ENCODE measurements around the gene XRCC3.

The XRCC3 gene

GRCh38 chr14:103675957-103676356 is 39.3 kb downstream of the XRCC3 start:
- Histone ChIP-seq H3K9me3 (ENCODE audit: control insufficient read depth, insufficient read depth, low read depth, low read length) (no peaks in the 10 kb centered on the region), H3K36me3 (ENCODE audit: control insufficient read depth in 2 of 2, insufficient read depth in 1 of 2, low read length in 2 of 2) (peaks cover 84 to 95% of the 10 kb centered on the region in 2 experiments), H3K4me1 (ENCODE audit: control insufficient read depth, insufficient read depth, low read length) (no peaks in the 10 kb centered on the region), H3K27ac (ENCODE audit: extremely low read depth, low read depth, low read length) (no peak overlapping the region), H3K4me3 (ENCODE audit: low read depth, low read length) (no peak overlapping the region)
- TF ChIP-seq ZNF830 (tag by site-specific recombination; IDR thresholded peaks at IDR 0.05; ENCODE audit: low read depth), result no peak
- TF ChIP-seq ZFP37 (tag by site-specific recombination; IDR thresholded peaks at IDR 0.05), result no peak
- no peak for TF ChIP-seq ZNF792 (tag by site-specific recombination; IDR thresholded peaks at IDR 0.05)
- TF ChIP-seq ZNF146 (tag by site-specific recombination; IDR thresholded peaks at IDR 0.05), result no peak
- no peak for TF ChIP-seq ZFHX2 (tag by site-specific recombination; conservative IDR thresholded peaks at IDR 0.05)
- no peak for TF ChIP-seq ZNF311 (tag by site-specific recombination; IDR thresholded peaks at IDR 0.05; ENCODE audit: borderline replicate concordance)
- no peak for TF ChIP-seq ZNF558 (tag by site-specific recombination; IDR thresholded peaks at IDR 0.05)
- no peak for TF ChIP-seq HOXA7 (CRISPR knock-in tag; IDR thresholded peaks at IDR 0.05; ENCODE audit: borderline replicate concordance)
- TF ChIP-seq ZNF214 (tag by site-specific recombination; IDR thresholded peaks at IDR 0.05; ENCODE audit: borderline replicate concordance), result no peak
- no peak for TF ChIP-seq ZNF175 (tag by site-specific recombination; IDR thresholded peaks at IDR 0.05)
- TF ChIP-seq ZBTB20 (tag by site-specific recombination; IDR thresholded peaks at IDR 0.05), result no peak
- no peak for TF ChIP-seq GFI1B (tag by site-specific recombination; IDR thresholded peaks at IDR 0.05)
- TF ChIP-seq SP7 (tag by site-specific recombination; IDR thresholded peaks at IDR 0.05), result no peak
- no peak for TF ChIP-seq ZNF133 (tag by site-specific recombination; IDR thresholded peaks at IDR 0.05)
- CTCF ChIA-PET, result no interaction called here
- POLR2A ChIA-PET, result no interaction called here

GRCh38 chr14:103671911-103672310 is 43.3 kb downstream of the XRCC3 start:
- ChIA-PET CTCF (no interaction called here), POLR2A (no interaction called here)
- no peaks in the 10 kb centered on the region for H3K9me3 ChIP-seq (ENCODE audit: control insufficient read depth, insufficient read depth, low read depth, low read length)
- no peaks in the 10 kb centered on the region for H3K4me1 ChIP-seq (ENCODE audit: control insufficient read depth, insufficient read depth, low read length)
- peaks cover 72 to 90% of the 10 kb centered on the region in 2 experiments for H3K36me3 ChIP-seq (ENCODE audit: control insufficient read depth in 2 of 2, insufficient read depth in 1 of 2, low read length in 2 of 2)
- H3K4me3 ChIP-seq (ENCODE audit: low read depth, low read length), result no peak overlapping the region
- TF ChIP-seq TCF7L2 (IDR thresholded peaks at IDR 0.05; ENCODE audit: borderline replicate concordance, low read depth, low read length), result no peak
- no peak for TF ChIP-seq ZNF544 (tag by site-specific recombination; IDR thresholded peaks at IDR 0.05)
- no peak for TF ChIP-seq BCL6B (tag by site-specific recombination; IDR thresholded peaks at IDR 0.05)
- no peak for TF ChIP-seq ZNF114 (tag by site-specific recombination; IDR thresholded peaks at IDR 0.05)
- H3K27ac ChIP-seq (ENCODE audit: extremely low read depth, low read depth, low read length), result no peak overlapping the region

GRCh38 chr14:103669370-103669769 is 45.9 kb downstream of the XRCC3 start:
- TF ChIP-seq ZNF596 (tag by site-specific recombination; IDR thresholded peaks at IDR 0.05) (no peak), ZNF558 (tag by site-specific recombination; IDR thresholded peaks at IDR 0.05) (peak; percentile 92)
- no peak overlapping the region for H3K27ac ChIP-seq (ENCODE audit: extremely low read depth, low read depth, low read length)
- H3K4me3 ChIP-seq (ENCODE audit: low read depth, low read length), result no peak overlapping the region
- CTCF ChIA-PET, result interaction anchor here (1.1 kb wide), 1 partner anchor 11 kb away, joined by 3 read pairs; no protein-coding TSS in a partner anchor
- no peaks in the 10 kb centered on the region for H3K9me3 ChIP-seq (ENCODE audit: control insufficient read depth, insufficient read depth, low read depth, low read length)
- H3K4me1 ChIP-seq (ENCODE audit: control insufficient read depth, insufficient read depth, low read length), result no peaks in the 10 kb centered on the region
- POLR2A ChIA-PET, result no interaction called here
- peaks cover 65 to 79% of the 10 kb centered on the region in 2 experiments for H3K36me3 ChIP-seq (ENCODE audit: control insufficient read depth in 2 of 2, insufficient read depth in 1 of 2, low read length in 2 of 2)

- no peak for TF ChIP-seq ZNF626 (tag by site-specific recombination; IDR thresholded peaks at IDR 0.05)
- TF ChIP-seq ZNF670 (tag by site-specific recombination; IDR thresholded peaks at IDR 0.05; ENCODE audit: low read depth), result no peak
- 0 out of 2 replicates have a peak, but pooled peaks have one; percentile 27 for TF ChIP-seq PRDM10 (tag by site-specific recombination; IDR thresholded peaks at IDR 0.05)
- TF ChIP-seq ZNF792 (tag by site-specific recombination; IDR thresholded peaks at IDR 0.05), result no peak
- TF ChIP-seq ZSCAN23 (tag by site-specific recombination; IDR thresholded peaks at IDR 0.05), result no peak
- CTCF ChIA-PET, result no interaction called here
- Histone ChIP-seq H3K36me3 (ENCODE audit: control insufficient read depth in 2 of 2, insufficient read depth in 1 of 2, low read length in 2 of 2) (peaks cover 65 to 79% of the 10 kb centered on the region in 2 experiments), H3K27ac (ENCODE audit: extremely low read depth, low read depth, low read length) (no peak overlapping the region), H3K4me3 (ENCODE audit: low read depth, low read length) (no peak overlapping the region), H3K9me3 (ENCODE audit: control insufficient read depth, insufficient read depth, low read depth, low read length) (no peaks in the 10 kb centered on the region), H3K4me1 (ENCODE audit: control insufficient read depth, insufficient read depth, low read length) (no peaks in the 10 kb centered on the region)
- POLR2A ChIA-PET, result no interaction called here
Observed at GRCh38 chr14:103668117-103668516, 47.1 kb downstream of the XRCC3 start.

All from HEK293 (cell line).